Measurements from ENCODE around the gene OPN4. TPM values are rescaled to one million over a fixed set of nuclear protein-coding genes. Genes with fewer than 3 reads are reported as not detected.
A peak's percentile ranks its signal among the peaks of the same experiment; 100 is the strongest.

OPN4 gene
- total RNA-seq, 1 donor from 2014 or later = not detected

DNA sequence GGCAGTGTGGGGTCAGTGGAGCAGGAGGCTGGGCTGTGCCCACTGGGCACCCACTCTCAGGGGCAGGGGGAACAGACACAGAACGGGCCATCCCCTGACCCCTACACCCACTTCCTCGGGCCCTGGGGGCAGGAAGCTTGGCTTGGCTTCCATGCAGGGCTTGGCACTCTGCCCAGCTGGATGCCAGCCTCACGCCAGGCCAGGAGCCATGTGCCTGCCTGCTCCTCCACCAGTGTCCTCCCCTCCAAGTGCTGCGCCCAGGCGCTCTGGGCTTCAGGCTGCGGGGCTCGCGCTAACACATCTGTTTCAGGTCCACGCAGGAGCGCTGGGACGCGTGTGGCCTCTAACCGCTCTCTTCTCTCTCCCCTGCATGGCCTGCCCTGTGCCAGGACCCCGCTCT, 26.7 kb downstream of the OPN4 start:
- ATAC-seq = no peak

DNA sequence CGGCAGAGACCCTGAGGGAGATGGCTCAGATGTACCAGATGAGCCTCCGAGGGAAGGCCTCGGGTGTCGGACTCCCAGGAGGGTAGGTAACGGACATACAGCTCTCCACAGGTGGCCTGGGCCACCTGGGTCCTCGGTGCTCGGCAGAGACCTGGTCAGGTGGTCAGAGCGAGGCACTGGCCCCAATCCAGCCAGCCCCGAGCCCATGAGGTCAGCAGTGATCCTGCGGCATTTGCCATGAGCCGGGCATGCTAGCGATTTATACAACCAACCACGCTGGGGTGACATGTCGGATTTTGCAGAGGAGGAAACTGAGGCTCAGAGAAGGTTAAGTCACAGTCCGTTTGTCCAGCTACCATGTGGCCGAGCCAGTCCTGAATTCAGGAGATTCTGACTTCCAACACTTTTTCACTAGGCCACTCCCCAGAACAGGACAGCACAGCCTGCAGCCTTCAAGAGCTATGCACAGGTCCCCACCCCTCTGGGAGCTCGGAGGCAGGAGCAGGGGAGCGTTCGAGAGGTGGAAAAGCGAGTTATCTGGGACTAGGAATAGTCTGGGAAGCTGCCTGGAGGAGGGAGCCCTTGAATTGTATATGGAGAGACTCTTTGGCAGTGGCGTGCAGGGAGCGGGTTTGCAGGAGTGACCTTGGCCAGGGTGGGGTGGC, 27.5 kb downstream of the OPN4 start:
- ATAC-seq = no peak

DNA sequence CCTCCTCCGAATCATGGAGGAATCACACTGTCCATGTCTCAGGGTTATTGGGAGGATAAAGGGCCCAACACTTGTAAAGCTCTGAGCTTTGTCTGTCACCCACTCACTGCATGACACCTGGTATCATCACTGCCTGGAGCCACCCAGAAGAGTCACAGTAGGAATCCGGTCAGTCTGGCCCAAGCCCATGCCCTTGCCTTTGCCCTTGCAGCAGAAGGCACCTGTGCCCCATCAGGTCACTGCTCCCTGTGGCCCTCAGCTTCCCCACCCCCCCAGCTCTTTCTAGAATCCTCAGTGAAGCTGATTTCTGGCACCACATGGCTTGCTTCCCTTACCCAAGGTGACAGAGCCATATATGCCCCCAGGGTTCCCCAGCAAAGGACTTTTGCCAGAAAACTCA, 28.3 kb downstream of the OPN4 start:
- peak; percentile 46 for ATAC-seq

DNA sequence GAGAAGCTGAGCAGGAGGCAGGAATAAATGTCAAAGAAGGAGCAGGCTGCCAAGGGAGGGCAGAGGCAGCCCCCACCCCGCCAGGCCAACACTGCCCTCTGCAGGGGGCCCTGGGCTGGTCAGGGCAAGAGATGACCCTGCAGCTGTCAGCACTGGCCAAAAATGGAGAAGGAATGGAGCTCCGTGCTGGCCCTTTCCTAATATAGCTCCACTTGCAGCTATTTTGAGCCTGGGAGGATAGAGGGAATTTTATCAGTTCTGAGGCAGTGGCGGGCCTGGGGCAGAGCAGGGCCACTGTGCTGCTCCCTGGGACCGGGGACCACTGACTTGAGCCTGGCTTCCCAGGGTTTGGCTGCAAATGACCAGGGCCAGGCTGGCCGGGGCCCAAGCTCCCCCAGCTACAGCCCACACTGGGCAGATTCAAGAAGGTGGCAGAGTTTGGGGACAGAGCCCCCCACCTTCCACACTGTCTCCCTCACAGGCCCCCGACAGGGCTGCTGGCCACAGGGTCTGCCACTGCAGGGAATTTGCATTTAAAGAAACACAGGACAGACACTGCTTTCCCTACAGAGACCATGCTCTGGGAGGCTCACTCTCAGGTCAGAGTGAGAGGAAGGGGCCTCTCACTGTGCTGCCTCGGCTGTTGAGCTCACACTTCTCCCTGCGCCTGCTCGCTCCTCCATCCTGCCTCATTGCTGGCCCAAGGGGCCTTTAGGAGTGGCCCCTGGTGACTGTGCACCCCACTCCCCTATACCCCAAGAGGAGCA, 30.2 kb downstream of the OPN4 start:
- no peak for ATAC-seq

DNA sequence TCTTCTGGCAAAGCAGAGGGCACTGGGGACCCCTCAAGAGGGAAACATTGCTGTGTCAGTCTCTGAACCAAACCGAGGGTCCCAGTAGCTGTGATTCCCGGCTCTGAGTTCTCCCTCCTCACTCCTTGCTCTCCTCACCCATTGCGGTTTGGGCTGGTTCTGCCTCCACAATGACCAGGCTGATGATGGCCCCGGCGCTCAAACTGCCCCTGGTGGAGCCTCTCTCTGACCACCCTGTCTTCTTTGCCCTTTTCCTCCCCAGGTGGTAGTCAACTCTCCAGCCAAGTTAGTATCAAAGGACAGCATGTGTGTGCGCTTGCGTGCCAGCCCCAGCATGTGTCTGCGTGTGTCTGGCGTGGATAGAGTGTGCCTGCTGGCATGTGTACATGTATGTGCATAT, 31.1 kb downstream of the OPN4 start:
- ATAC-seq = no peak

DNA sequence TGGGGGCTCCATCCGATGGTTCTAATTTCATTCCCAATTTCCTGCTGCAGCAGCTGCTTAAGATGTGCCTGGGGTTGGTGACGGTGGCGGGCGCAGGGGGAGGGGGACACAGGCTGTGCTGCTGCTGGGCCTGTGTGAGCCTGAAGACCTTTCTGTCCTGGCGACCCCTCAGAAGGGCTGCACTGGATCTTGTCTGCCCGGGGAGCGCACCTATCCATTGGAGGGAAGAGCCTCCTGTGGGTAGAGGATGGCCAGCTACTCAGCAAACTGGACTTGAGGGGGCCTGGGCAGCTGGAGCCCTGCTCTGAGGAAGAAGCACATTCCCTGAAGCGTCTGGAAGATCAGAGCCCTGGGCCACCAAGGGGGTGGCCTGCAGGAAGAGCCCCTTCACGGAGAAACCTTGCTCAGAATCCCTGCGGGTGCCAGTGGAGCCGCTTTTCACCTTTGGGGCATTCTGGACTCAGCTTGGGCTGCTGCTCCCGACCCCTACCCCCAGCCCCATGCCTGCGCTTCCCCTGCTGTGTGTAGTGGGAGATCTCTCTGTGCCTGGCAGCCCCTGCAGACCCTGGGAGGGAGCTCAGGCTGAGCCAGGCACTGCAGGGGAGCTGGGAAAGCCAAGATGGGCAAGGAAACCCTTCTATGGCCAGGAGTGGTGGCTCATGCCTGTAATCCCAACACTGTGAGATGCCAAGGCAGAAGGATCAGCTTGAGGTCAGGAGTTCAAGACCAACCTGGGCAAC, 31.7 kb downstream of the OPN4 start:
- ATAC-seq = no peak

DNA sequence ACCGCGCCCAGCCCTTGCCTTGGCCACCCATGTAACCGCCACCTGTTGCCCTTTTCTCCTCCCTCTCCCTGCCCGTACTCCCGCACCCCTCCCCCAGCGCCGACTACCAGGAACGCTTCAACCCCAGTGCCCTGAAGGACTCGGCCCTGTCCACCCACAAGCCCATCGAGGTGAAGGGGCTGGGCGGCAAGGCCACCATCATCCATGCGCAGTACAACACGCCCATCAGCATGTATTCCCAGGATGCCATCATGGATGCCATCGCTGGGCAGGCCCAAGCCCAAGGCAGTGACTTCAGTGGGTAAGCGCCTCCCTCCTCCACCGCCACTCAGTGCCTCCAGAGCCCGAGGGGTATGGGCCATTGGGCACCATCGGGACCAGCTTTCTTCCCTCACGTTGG, 32.6 kb downstream of the OPN4 start:
- no peak for ATAC-seq

DNA sequence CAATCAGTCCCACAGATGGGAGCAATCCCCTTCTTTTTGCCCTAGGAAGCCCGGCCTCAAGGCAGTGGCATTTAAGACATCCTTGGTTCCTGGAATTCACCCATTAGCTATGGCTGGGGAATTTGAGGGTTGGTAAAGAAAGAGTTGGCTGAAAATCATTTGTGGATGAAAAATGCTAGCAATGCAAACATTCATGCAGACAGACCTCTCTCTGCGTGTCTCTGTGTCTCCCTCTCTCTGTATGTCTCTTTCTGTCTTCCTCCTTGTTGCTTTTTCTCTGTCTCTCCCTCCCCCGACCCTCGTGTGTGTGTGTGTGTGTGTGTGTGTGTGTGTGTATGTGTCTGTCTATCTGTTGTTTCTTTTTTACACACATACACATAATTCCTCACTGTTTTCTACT, 33.4 kb downstream of the OPN4 start:
- ATAC-seq = no peak

DNA sequence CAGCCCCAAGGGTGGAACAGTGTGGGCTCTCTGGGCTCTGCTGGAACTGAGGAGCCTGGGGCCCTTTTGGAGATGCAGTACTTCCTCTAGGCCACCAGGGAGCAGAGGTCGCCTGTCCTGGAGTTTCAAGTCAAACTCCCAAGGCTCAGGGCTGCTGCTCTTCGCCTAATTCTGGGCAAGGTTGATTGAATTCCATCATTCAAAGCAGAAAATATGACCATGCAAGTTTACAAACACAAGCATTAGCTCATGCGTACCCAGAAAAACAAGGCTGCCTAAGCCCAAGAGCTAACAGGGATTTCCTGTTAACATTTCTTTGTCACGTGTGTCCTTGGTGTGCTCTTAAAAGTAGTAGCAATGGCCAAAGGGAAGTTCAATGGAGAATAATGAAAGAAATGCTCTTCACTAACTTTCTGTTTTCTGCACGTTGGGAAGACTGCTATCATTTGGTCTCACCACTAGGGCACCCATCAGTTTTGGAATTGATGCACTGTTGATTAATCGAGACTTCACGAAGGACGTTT, 34.1 kb downstream of the OPN4 start:
- peak; percentile 78 for ATAC-seq

DNA sequence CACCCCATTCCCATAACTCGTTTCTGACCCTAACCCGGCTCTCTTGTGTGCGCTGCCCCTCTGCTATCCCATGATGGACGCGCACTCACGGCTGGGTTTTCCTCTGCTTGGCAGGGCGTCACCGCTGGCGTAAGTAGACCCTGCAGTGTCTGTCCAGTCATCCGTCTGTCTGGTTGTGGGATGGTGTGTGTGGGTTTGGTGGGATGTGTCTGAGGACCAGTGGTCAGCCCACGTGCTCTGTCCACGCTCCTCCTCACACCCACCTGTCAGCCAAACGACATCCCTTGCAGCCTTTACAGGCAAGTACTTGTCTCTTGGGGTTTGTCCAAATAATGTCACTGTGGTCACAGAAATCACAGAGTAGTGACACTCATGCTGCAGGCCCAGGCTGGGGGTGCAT, 34.8 kb downstream of the OPN4 start:
- no peak for ATAC-seq

DNA sequence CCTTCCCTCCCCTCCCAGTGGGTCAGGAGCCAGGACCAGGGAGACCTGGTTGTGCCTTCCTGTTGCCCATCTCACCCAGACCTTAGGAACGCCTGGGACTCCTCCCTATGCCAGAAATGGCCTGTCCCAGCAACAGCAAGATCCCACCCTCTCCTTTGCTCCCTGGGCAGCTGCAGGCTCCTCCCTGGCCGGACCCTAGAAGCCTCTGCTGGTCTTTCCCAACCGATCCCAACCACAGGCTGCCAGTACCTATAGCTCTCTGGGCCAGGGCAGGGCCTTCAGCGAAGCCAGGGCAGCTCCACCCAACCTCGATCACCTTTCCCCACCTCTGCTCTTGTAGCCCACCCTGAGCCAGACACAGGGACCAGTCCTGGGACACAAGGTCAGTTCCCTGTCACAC, 35.9 kb downstream of the OPN4 start:
- ATAC-seq = no peak

DNA sequence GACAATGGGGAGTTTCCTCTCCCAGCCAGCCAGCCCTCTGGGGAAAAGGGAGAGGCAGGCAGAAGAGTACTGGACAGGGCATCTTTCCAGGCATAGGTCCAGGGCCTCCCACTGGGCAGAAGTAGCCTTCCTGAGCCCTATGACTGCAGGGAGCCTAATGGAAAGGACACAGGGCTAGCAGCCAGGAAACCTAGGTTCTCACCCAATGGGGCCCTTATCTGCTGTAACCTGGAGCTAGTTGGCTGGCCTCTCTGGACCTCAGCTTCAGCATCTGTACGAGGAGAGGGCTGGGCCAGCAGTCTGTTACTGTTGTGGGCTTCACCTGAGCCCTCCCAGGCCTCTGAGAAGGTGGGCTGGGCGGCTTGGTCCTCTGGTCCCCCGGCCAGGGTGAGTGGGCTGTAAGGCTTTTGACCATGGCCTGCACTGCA, 36.3 kb downstream of the OPN4 start:
- no peak for ATAC-seq

DNA sequence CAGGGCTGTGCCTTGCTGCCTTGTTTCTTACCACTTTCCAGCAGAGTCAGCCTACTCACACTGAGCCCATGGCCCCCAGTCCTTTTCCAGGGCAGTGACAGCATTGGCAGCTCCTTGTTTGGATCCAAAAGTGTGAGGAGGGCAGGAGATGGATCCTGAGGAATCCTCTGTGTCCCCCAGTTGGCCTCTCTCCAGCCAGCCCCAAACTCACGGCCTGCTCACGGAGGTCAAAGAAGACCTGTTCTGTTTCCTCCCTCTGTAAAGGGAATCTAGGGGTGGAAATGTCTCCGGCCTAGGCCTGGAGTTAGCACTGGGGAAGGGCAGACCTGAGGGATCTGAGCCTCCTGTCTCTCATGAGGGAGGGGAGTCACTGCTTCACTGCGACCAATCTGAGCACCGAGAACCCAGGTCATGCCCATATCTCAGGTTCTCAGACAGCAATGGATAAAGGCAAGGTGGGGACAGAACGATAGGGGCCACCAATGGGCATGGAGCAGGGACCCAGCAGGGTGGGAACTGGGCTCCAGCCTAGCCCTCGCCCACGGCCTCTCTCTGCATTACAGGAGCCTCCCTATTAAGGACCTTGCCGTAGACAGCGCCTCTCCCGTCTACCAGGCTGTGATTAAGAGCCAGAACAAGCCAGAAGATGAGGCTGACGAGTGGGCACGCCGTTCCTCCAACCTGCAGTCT, 37.1 kb downstream of the OPN4 start:
- no peak for ATAC-seq

DNA sequence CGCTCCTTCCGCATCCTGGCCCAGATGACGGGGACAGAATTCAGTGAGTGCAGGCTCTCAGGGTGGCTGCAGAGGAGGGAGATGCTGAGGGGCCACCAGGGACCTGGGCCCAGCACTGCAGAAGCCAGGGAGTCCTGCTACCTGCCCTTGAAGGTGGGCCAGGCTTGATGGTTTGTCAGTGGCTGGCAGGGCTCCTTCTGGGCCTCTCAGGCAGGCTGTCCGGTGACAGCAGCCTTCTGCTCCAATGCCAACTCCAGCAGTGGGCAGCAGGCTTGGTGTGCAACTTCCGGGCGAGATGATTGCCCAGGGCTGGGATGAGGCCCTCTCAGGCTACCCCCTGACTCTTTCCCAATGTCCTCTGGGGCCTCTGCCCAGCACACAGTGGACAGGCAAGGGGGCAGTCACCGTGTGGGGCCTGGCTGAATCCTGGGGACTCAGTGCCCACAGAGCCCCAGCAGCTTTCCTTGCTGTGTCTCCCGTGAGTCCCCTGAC, 37.7 kb downstream of the OPN4 start:
- ATAC-seq = no peak

DNA sequence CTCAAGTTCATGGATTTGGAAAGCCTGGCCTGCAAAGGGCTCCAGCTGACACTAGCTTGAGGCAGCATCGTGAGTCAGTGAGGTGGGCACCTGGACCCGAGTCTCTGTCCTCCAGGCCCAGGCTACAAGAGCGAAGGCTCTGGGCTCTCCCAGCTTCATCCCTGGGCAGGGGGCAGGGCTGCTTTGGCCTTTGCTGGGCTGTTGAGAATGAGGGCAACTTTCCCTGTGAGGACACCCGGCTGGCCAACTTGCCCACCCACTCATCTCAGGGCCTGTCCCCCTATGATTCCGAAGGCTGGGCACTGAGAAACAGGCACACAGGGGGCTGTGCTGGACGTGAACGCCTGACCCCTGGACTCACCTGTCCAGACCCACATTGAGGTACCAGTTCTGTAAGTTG, 38.3 kb downstream of the OPN4 start:
- no peak for ATAC-seq

DNA sequence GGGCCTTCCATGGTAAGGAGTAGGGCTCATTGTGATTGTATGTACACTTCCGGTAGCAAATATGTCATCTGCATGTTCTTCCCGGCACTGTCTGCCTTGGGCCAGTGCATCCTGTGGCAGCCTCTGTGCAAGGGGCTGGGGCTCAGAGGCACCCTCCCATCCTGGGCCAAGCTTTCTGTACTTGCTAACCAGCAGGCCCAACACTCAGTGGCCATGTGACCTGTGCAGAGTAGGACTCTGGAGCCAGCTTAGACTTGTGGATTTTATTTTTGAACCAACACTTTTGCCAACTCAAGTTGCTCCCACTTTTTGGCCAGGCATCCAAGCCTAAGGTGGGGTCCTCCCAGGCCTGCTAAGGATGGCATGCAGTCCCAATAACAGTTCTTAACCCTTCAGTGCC, 38.9 kb downstream of the OPN4 start:
- ATAC-seq = no peak

DNA sequence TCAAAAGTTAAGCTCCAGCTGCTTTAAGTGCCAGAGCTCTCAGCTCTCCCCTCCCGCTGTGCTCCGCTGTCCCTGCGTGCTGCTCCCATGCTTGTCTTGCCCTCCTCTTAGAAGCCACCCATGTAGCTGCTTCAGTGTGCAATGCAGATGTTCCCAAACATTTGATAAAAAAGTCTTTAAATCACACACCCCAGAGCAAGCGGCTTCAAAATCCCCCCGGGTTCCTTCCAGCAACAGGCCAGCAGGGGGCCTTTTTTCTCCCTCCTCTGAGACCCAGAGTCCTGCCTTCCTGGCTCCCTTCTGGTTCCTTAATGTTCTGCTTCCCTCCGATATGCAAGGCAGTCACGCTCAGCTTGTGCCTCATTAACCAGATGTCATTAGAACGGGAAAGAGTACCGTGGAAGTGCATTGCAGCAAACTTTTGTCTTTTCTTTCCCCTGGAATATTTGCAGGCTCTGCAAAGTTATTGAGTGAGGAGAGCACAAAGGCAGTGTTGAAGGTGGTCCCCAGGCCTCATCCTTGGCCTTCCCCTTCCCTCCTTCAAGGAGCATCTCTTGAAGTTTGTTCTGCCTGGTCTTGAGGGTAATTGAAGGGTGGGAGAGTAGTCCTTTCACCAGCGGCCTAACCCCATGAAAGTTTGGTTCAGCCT, 39.5 kb downstream of the OPN4 start:
- ATAC-seq = no peak

DNA sequence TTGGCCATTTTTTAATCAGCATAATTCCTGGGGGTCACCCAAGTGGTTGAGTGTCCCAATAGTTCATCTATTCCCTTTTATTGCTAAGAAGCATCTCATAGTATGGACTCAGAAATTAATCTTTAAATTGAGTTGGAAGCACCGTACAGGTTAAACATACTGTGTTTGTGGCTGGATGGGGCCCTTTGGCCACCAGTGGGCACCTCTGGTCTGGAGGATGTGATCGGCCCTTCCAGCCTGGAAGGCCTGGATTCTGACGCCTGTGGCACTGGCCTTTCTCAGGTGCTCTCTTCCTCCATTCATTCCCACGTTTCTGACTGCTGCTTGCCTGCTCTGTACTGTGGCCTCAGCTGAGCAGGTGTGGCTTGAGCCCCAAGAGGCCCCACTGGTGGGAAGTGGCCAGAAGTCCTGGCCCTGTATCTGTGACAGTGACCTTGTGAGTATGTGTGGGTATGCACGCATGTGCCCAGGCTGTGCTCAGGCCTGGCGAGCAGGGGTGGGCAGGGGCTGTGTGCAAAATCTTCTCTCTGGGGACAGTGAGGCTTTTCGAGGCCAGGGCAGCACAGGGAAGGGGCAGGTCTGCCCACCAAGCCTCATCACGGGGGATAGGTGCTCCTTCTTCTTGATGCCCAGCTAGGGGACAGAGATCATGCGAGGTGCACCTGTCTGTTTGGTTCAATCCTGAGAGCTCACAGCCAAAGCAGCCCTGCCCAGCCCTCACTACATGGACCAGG, 44.0 kb downstream of the OPN4 start:
- ATAC-seq = no peak

DNA sequence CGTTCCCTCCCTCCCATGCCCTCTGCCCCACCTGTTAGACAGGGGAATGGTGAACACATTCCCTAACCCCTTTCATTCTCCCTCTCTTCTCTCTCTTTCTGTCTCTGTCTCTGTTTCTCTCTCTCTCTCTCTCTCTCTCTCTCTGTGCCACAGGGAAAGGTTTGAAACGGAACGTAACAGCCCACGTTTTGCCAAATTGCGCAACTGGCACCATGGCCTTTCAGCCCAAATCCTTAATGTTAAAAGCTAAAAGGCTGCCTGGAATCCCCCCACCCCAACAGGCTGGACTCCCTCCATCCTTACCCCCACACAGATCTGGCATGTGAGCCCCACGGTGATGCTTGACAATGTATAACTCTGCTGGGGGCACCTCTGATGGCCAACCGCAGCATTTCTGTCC, 44.8 kb downstream of the OPN4 start:
- no peak for ATAC-seq

DNA sequence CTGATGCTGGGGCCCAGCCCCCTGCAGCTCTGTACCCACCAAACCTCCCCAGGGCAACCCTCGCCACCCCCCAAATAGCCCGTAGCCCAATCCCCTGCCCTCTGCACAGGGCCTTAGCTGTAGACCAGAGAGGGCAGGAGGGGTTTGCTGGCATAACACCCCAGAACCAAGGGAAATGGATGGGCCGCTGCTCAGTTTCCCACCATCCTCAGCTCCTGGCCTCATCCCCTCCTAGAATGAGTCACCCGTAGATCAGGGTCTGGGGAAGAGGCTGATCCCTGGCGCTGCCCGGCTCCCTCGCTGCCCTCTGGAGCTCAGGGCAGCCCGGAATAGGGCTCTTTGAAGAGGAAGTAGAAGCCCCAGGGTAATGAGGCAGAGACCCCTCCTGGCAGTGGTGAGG, 45.2 kb downstream of the OPN4 start:
- ATAC-seq = no peak

All from esophagus mucosa (tissue), 1 donor.